ENCODE measurements around the gene TRAK1. TPM values are rescaled to one million over a fixed set of nuclear protein-coding genes. Genes with fewer than 3 reads are reported as not detected.

TRAK1 gene
- total RNA-seq, 1 donor = 52.2 TPM

DNA sequence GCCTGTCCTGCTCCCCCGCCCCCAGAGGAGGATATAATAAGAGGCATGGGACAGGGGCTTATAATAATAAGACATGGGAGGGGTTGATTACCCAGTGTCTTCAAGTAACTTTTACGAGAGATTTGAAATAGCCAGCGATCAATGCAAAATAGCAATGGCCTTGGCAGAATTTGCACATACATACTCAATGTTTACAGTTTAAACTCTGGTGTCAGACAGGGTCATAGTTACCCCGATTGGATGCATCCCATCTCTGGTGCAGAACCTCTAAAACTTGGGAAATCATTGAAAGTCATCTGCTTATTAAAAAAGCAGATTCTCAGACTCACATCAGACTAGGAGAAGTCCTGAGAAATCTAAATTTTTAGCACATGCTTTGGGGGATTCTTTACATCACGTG is 61.0 kb downstream of the TRAK1 start:
- no peak overlapping the region for H3K4me3 ChIP-seq (ENCODE audit: low read depth, low read length)
- DNase-seq (ENCODE audit: low read depth) = no peak
- TF ChIP-seq, protein P1, sequence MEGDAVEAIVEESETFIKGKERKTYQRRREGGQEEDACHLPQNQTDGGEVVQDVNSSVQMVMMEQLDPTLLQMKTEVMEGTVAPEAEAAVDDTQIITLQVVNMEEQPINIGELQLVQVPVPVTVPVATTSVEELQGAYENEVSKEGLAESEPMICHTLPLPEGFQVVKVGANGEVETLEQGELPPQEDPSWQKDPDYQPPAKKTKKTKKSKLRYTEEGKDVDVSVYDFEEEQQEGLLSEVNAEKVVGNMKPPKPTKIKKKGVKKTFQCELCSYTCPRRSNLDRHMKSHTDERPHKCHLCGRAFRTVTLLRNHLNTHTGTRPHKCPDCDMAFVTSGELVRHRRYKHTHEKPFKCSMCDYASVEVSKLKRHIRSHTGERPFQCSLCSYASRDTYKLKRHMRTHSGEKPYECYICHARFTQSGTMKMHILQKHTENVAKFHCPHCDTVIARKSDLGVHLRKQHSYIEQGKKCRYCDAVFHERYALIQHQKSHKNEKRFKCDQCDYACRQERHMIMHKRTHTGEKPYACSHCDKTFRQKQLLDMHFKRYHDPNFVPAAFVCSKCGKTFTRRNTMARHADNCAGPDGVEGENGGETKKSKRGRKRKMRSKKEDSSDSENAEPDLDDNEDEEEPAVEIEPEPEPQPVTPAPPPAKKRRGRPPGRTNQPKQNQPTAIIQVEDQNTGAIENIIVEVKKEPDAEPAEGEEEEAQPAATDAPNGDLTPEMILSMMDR (IDR thresholded peaks at IDR 0.05; ENCODE audit: insufficient read depth, low read depth, low read length) = no peak

DNA sequence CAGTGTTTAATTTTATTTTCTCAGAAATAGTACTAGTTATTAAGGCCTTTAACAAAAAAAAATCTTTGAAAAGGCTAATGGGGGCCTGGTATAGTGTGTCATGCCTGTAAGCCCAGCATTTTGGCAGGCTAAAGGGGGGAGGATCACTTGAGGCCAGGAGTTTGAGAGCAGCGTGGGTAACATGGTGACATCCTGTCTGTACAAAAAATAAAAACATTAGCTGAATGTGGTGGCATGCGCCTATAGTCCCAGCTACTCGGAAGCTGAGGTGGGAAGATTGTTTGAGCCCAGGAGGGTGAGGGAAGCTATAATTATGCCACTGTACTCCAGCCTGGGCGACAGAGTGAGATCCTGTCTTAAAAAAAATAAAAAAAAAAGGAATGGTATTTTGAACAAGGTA is 61.9 kb downstream of the TRAK1 start:
- H3K4me3 ChIP-seq (ENCODE audit: low read depth, low read length) = no peak overlapping the region
- TF ChIP-seq, protein P1 (IDR thresholded peaks at IDR 0.05; ENCODE audit: insufficient read depth, low read depth, low read length) = no peak
- no peak for DNase-seq (ENCODE audit: low read depth)

DNA sequence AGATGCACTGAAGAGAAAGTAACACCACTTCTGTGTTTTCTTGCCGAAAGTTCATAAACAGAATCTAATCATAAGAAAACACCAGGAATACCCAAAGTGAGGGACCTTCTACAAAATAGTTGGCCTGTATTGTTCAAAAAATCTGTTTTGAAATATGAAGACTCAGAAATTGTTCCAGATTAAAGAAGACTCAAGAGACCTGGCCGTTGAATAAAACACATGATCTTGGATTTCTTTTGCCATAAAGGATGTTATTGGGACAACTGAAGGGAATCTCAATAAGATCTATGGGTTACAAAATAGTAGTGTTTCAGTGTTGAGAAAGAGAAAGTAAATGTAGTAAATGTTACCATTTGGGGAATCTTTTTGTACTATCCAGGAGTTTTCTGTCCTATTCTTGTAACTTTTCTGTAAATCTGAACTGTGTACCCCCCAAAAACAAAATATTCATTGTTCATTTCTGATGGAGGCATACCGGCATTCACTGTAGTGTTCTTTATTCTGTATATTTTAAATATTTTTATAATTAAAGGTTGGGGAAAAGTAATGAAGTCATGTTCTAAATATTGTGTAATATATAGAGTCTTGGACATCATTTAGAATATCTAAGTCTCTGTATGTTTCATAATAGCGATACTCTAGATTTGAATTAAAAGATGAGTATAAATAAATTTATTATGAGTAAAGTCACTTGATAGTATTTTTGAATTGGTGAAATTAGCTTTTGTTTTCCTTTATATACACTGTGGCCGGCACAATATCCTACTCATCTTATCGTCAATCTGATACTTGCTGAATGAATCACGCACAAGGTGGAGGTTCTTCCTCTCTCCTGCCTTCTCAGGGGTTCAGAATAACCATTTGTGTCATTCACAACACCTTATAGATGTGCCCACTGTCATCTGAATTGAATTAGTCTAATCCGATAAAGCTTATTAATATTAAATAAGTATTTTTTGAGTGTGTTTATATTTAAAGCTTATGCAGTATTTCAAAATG is 66.7 kb downstream of the TRAK1 start:
- no peak for DNase-seq (ENCODE audit: low read depth)
- TF ChIP-seq, protein P1 (IDR thresholded peaks at IDR 0.05; ENCODE audit: insufficient read depth, low read depth, low read length) = no peak
- H3K4me3 ChIP-seq (ENCODE audit: low read depth, low read length) = no peak overlapping the region

DNA sequence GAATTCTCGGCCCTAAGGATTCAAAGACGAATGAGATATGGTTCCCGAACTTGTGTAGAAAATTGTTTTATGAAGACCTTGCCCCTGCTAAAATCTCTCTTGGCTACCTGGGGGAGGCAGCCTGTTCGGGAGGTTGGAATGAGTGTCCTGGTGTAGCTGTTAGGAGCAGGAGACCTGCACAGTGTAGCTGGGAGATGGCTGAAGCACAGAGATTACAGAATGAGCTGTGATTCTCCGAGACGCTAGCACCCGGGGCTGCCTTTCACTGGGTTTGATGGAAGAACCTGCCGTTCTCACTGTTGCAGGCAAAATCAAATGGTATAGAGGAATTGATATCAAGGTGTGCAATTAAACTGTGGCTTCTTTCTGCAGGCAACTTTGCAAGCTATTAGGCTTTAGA is 68.0 kb downstream of the TRAK1 start:
- DNase-seq (ENCODE audit: low read depth) = no peak
- no peak overlapping the region for H3K4me3 ChIP-seq (ENCODE audit: low read depth, low read length)
- TF ChIP-seq, protein P1 (IDR thresholded peaks at IDR 0.05; ENCODE audit: insufficient read depth, low read depth, low read length) = no peak

DNA sequence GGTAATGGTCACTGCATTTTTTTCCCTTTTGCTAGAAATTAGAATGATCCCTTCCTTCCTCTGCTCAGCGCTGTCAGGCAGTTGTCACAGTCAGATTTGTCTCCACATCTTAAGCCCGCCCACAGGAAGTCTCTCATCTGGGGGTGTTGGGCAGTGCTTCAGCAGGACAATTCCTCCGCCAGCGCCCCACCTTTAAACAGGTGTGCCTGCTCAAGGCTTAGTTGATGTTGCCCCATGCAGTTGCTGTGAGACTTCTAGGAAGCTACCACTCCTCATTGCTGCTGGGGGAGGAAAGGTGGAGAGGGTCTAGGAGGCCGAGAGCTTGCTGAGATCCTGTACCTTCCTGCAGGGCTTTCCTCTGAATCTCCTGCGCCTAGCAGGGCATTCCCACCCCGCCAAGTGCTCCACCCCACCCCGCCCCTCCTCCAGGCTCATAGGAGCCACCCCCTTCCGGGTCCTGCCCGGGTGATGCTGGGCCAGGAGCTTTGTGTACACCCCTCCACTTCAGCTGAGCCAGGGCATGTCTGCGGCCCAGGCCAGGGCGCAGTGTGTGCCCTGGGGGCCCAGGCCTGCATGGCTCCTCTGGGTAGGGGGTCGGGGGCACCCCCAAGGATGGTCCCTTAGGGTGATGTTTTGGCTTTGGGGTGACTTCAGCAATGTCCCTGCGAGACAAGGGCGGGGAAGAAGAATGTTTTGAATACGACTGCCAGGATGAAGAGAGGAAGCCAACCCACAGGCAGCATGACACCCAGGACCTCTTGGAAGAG is 68.7 kb downstream of the TRAK1 start:
- no peak for DNase-seq (ENCODE audit: low read depth)
- no peak overlapping the region for H3K4me3 ChIP-seq (ENCODE audit: low read depth, low read length)
- TF ChIP-seq, protein P1 (IDR thresholded peaks at IDR 0.05; ENCODE audit: insufficient read depth, low read depth, low read length) = no peak

DNA sequence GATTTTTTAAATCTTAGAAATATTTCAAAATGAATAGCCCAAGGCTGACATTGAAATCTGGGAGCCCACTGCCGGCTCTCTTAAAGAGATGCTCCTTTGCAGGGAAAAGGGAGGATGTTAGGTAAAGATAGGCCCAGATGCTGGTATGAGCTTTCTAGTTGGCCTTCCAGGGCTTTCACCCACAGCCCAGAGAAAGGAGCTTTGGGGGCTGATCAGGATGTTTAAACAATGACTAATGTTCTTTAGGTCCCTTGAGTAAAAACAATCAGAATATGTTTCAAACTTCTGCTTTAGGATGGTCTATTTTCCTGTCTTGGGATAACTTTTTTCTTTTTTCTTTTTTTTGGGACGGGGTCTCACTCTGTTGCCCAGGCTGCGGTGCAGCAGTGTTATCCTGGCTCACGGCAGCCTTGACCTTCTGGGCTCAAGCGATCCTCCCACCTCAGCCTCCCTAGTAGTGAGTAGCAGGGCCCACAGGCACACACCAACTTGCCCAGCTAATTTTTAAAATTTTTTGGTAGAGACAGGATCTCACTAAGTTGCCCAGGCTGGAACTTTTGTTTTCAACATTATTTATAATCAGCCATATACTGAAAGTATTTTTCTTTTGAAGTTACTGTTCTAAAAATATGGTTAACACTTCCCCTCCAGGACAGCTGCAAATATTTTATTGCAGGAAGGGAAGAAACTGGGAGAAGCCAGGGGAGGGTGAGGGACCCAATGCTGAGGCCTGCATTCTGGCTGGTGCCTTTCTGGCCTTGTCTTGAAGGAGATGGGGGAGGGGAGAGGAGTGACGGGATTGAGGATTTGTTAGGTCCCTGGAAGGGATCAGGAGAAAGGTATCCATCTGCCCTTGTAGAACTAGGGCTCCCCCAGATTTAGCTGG is 70.1 kb downstream of the TRAK1 start:
- H3K4me3 ChIP-seq (ENCODE audit: low read depth, low read length) = no peak overlapping the region
- TF ChIP-seq, protein P1 (IDR thresholded peaks at IDR 0.05; ENCODE audit: insufficient read depth, low read depth, low read length) = no peak
- DNase-seq (ENCODE audit: low read depth) = no peak
